Endothelial cell of umbilical vein (primary cell): ENCODE results near the gene SRRD. TPM values are rescaled to one million over a fixed set of nuclear protein-coding genes. Genes with fewer than 3 reads are reported as not detected.

Experiments used
- BruUV-seq: library from RNA; stranded (reverse); fragments of 400-500 nt; replicated peaks from 2 replicates; lab custom pipeline; 2021; lab: Mats Ljungman, UMichigan
- CTCF ChIA-PET: fragments of 300-600, 350-600 bp; sonication (Branson Sonifier 250); formaldehyde crosslinking; loops from one replicate; lab custom pipeline; 2021; ENCODE audit warnings: antibody characterized with exemption, inconsistent platforms; lab: Charles Lee
- POLR2A ChIA-PET: fragments of 300-600, 350-600 bp; sonication (Branson Sonifier 250); formaldehyde crosslinking; loops from one replicate; lab custom pipeline; 2021; ENCODE audit warnings: antibody characterized with exemption, inconsistent platforms; lab: Charles Lee
- DNase-seq: peaks from one replicate; pipeline ENCODE4 v3.0.0-alpha.2; 2011; ENCODE audit warnings: low read depth, low spot score
- FAIRE-seq: peaks from 2 replicates; lab custom pipeline; 2011; peaks lifted over from hg19 to GRCh38; lab: Jason Lieb, UNC
- H2AFZ ChIP-seq: 2 replicates; pipeline ENCODE4 v1.6.0; 2012; ENCODE audit warnings: low read depth, low read length, control low read depth, inconsistent platforms
- H3K27ac ChIP-seq: 2 replicates; pipeline ENCODE4 v1.5.1; 2011; ENCODE audit warnings: low read depth, mild to moderate bottlenecking, control low read depth, low read length, moderate library complexity; ENCODE audit not compliant: insufficient read depth
- H3K27me3 ChIP-seq, 2 experiments: 2 replicates each; pipeline versions ENCODE4 v1.6.0 to v1.6.1; 2011; ENCODE audit warnings: low read length in 2 of 2, mixed read lengths in 1 of 2; ENCODE audit not compliant: control insufficient read depth in 2 of 2, insufficient read depth in 2 of 2
- H3K36me3 ChIP-seq, 2 experiments: 2 replicates in 1 of 2; 3 replicates in 1 of 2; pipeline ENCODE4 v1.5.1; 2011; ENCODE audit warnings: low read length in 2 of 2, mild to moderate bottlenecking in 1 of 2, moderate library complexity in 1 of 2; ENCODE audit not compliant: control insufficient read depth in 2 of 2, insufficient read depth in 2 of 2; ENCODE audit errors: extremely low read depth in 1 of 2
- H3K4me1 ChIP-seq: 3 replicates; pipeline ENCODE4 v1.5.1; 2011; ENCODE audit warnings: mild to moderate bottlenecking, low read length; ENCODE audit not compliant: control insufficient read depth, insufficient read depth; ENCODE audit errors: extremely low read depth
- H3K4me2 ChIP-seq: 2 replicates; pipeline ENCODE4 v1.6.1; 2011; ENCODE audit warnings: low read length, control low read depth, mixed read lengths; ENCODE audit not compliant: insufficient read depth
- H3K4me3 ChIP-seq, 3 experiments: fragments of 200-600 bp in 1 of 3; sonication (generic), shearing (Covaris generic) in 1 of 3; replicated peaks in 1 of 3; 2 replicates each; pipeline ENCODE4 v1.5.1; 2011 to 2016; ENCODE audit warnings: control low read depth in 3 of 3, low read length in 3 of 3, mild to moderate bottlenecking in 2 of 3, inconsistent platforms in 1 of 3, low read depth in 1 of 3, moderate library complexity in 1 of 3; ENCODE audit not compliant: insufficient read depth in 1 of 3
- H3K79me2 ChIP-seq: 2 replicates; pipeline ENCODE4 v1.6.0; 2012; ENCODE audit warnings: low read length, inconsistent platforms; ENCODE audit not compliant: control insufficient read depth, insufficient read depth
- H3K9ac ChIP-seq: replicated peaks from 2 replicates; pipeline ENCODE3; 2011; ENCODE audit warnings: low read length, control low read depth; ENCODE audit not compliant: insufficient read depth; ENCODE audit errors: extremely low read depth
- H3K9me1 ChIP-seq: replicated peaks from 3 replicates; pipeline ENCODE4 v1.6.0; 2011; ENCODE audit warnings: mild to moderate bottlenecking, low read length; ENCODE audit not compliant: control insufficient read depth, insufficient read depth; ENCODE audit errors: extremely low read depth
- H3K9me3 ChIP-seq: replicated peaks from 2 replicates; pipeline ENCODE4 v1.5.1; 2012; ENCODE audit warnings: low read length, inconsistent platforms; ENCODE audit not compliant: control insufficient read depth, insufficient read depth
- H4K20me1 ChIP-seq: replicated peaks from 2 replicates; pipeline ENCODE3; 2011; ENCODE audit warnings: mild to moderate bottlenecking, low read length; ENCODE audit not compliant: control insufficient read depth, insufficient read depth; ENCODE audit errors: extremely low read depth
- CTCF ChIP-seq, 2 donors: IDR thresholded peaks; 1 replicate in 1 of 2; 2 replicates in 1 of 2; pipeline ENCODE4 v1.5.1; 2011; ENCODE audit warnings: low read length in 2 of 2, mild to moderate bottlenecking in 2 of 2, moderate library complexity in 2 of 2, control low read depth in 1 of 2, inconsistent platforms in 1 of 2, low read depth in 1 of 2; ENCODE audit not compliant: insufficient read depth in 1 of 2; ENCODE audit errors: extremely low read depth in 1 of 2
- EZH2 ChIP-seq: IDR thresholded peaks from 2 replicates; pipeline ENCODE4 v1.6.1; 2012; ENCODE audit warnings: borderline replicate concordance, low read depth, mild to moderate bottlenecking, moderate library complexity, low read length, inconsistent platforms; ENCODE audit not compliant: severe bottlenecking
- FOS ChIP-seq: IDR thresholded peaks from 2 replicates; pipeline ENCODE4 v1.6.1; 2011; ENCODE audit warnings: mild to moderate bottlenecking, low read length, moderate library complexity, borderline replicate concordance; ENCODE audit not compliant: insufficient read depth
- GATA2 ChIP-seq: IDR thresholded peaks from 2 replicates; pipeline ENCODE4 v1.7.0; 2011; ENCODE audit warnings: low read depth, mild to moderate bottlenecking, moderate library complexity, mixed read lengths, low read length; ENCODE audit not compliant: insufficient read length, insufficient read depth
- JUN ChIP-seq: IDR thresholded peaks from 2 replicates; pipeline ENCODE4 v1.6.1; 2011; ENCODE audit warnings: borderline replicate concordance, low read depth; ENCODE audit not compliant: insufficient read length, insufficient read depth
- MAX ChIP-seq: IDR thresholded peaks from 2 replicates; pipeline ENCODE4 v1.6.1; 2011; ENCODE audit not compliant: insufficient read depth, insufficient read length
- MYC ChIP-seq: IDR thresholded peaks from one replicate; pipeline ENCODE4 v1.6.1; 2011; ENCODE audit warnings: mild to moderate bottlenecking, low read depth, low read length
- POLR2A ChIP-seq: IDR thresholded peaks from 2 replicates; pipeline ENCODE4 v1.6.1; 2012; ENCODE audit warnings: low read depth, mild to moderate bottlenecking, control low read depth, low read length
- POLR2AphosphoS5 ChIP-seq: IDR thresholded peaks from 2 replicates; pipeline ENCODE4 v1.6.1; 2012; ENCODE audit warnings: low read depth, mild to moderate bottlenecking, control low read depth, low read length, moderate library complexity; ENCODE audit not compliant: insufficient read depth
- dilution Hi-C: fragments of 300-500 bp; cut with MboI; formaldehyde crosslinking; loops from one replicate; pipeline ENCODE4 v1.15.0; 2019; ENCODE audit warnings: low sequenced_read_pairs; ENCODE audit not compliant: extremely low pct_ligation_motif_present
- intact Hi-C: fragments of 100-400 bp; cut with micrococcal nuclease; formaldehyde crosslinking; loops from one replicate; pipeline ENCODE4 v1.10.0; 2022
- polyA plus RNA-seq, 4 experiments: library from polyadenylated mRNA; depleted of rRNA in 3 of 4; stranded (reverse) in 3 of 4; unstranded in 1 of 4; fragments of >200 nt; gene quantifications; 2 replicates each; pipeline versions ENCODE4 v1.2.1 to v1.2.3, GENCODE V29; 2011 to 2012; ENCODE audit warnings: missing spikeins in 1 of 4
- total RNA-seq: library from RNA; stranded (reverse); gene quantifications from 2 replicates; pipeline ENCODE4 v1.2.3, GENCODE V29; 2021

Gene SRRD
- total and polyA plus RNA-seq, 2 donors (not counting 3 experiments of a cell fraction or from before 2014, with no cell fraction given): 23.4 to 24.2 TPM

DNA sequence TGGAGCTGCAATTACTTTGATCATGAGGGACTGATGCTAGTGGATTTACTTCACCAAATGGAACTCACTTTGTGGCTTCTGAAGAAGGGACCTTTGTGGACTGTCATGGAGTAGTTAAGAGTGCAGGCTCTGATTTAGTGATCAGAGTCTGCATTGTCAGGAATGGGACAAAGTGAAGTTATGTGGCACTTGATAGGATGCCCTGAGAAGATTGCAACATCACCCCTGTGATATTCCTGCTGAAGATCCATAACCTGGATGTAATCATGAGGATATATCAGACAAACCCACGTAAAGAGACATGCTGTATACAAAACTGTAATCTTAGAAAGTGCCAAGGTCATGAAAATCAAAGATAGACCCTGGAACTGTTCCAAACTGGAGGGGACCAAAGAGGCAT lies 30.2 kb downstream of the SRRD start:
- FAIRE-seq (no peak), DNase-seq (no peak)
- peaks cover 15% of the 10 kb centered on the region for H3K79me2 ChIP-seq
- BruUV-seq: no TSS peak
- no peak overlapping the region for H2AFZ ChIP-seq
- peaks cover 6 to 10% of the 10 kb centered on the region in 2 experiments for H3K36me3 ChIP-seq
- no peak overlapping the region for H3K4me2 ChIP-seq
- no peak overlapping the region for H3K9ac ChIP-seq
- no peak for TF ChIP-seq GATA2
- no peak for TF ChIP-seq CTCF (IDR thresholded peaks at IDR 0.05; ENCODE audit: extremely low read depth in 1 of 2, insufficient read depth in 1 of 2, low read depth in 1 of 2, low read length in 2 of 2)
- no peak for TF ChIP-seq FOS
- no peak for TF ChIP-seq MAX
- TF ChIP-seq POLR2AphosphoS5: no peak
- TF ChIP-seq MYC: no peak
- TF ChIP-seq JUN: no peak
- TF ChIP-seq EZH2: no peak
- TF ChIP-seq POLR2A: no peak
- intact Hi-C loops (loop anchor here (2.0 kb wide), 1 partner anchor 73 kb away; no protein-coding TSS in a partner anchor), dilution Hi-C loops (no loop called here)
- no peaks in the 10 kb centered on the region for H3K27me3 ChIP-seq
- CTCF ChIA-PET: interaction anchor here (0.6 to 1.0 kb wide), 2 partner anchors 14 to 152 kb away, joined by 3 read pairs; no protein-coding TSS in a partner anchor
- H3K4me3 ChIP-seq: no peak overlapping the region
- POLR2A ChIA-PET: no interaction called here
- no peak overlapping the region for H3K27ac ChIP-seq
- no peaks in the 10 kb centered on the region for H3K9me3 ChIP-seq
- H3K9me1 ChIP-seq: no peaks in the 10 kb centered on the region
- H3K4me1 ChIP-seq: peaks cover 16% of the 10 kb centered on the region
- H4K20me1 ChIP-seq: no peaks in the 10 kb centered on the region
